Prostate gland (tissue), 2 donors: ENCODE data around the gene LYSMD2. TPM values are rescaled to one million over a fixed set of nuclear protein-coding genes. Genes with fewer than 3 reads are reported as not detected.

Experiments used
- DNase-seq: peaks from one replicate; pipeline ENCODE4 v3.0.0-alpha.2; 2019; ENCODE audit warnings: low spot score
- H3K27ac ChIP-seq, 2 donors: fragments of 200-600 bp; sonication (generic); 2 replicates each; pipeline ENCODE4 v1.5.1; 2017 to 2019
- H3K27me3 ChIP-seq: fragments of 200-600 bp; sonication (generic); replicated peaks from 2 replicates; pipeline ENCODE4 v1.5.1; 2019; ENCODE audit not compliant: insufficient read depth
- H3K36me3 ChIP-seq, 2 donors: fragments of 200-600 bp; sonication (generic); 1 replicate in 1 of 2; 2 replicates in 1 of 2; pipeline versions ENCODE4 v1.5.1 to v1.8.1; 2017 to 2019
- H3K4me1 ChIP-seq: fragments of 200-600 bp; sonication (generic); replicated peaks from 2 replicates; pipeline ENCODE4 v1.5.1; 2019
- H3K4me3 ChIP-seq, 2 donors: fragments of 200-600 bp; sonication (generic); 2 replicates each; pipeline ENCODE4 v1.5.1; 2017 to 2019
- H3K9me3 ChIP-seq: fragments of 200-600 bp; sonication (generic); 2 replicates; pipeline ENCODE4 v1.5.1; 2017
- POLR2A ChIP-seq: fragments of 450-650 bp; IDR thresholded peaks from one replicate; pipeline ENCODE4 v1.6.1; 2016; ENCODE audit warnings: antibody characterized with exemption, mild to moderate bottlenecking
- POLR2AphosphoS5 ChIP-seq: sonication (generic); formaldehyde crosslinking; IDR thresholded peaks from one replicate; pipeline ENCODE4 v1.6.1; 2017; ENCODE audit warnings: antibody characterized with exemption
- WGBS: methylation state at CpG from one replicate; pipeline ENCODE4 v1.1.5; 2018; 5-methylcytosine and 5-hydroxymethylcytosine counted together
- intact Hi-C: fragments of 100-400 bp; cut with DNase I; formaldehyde crosslinking; loops from one replicate; pipeline ENCODE4 v1.14.2; 2022
- total RNA-seq, 2 donors: library from RNA; depleted of rRNA; stranded (reverse); fragments of >200 nt; gene quantifications; one replicate each; pipeline ENCODE4 v1.1.0, GENCODE V29; 2016
- TF ChIP-seq, protein P1 (sequence below), 4 experiments: fragments of 200-600 bp in 2 of 4; fragments of 450-650 bp in 2 of 4; sonication (generic) in 2 of 4; IDR thresholded peaks; 1 replicate in 3 of 4; 2 replicates in 1 of 4; pipeline ENCODE4 v1.5.1; 2016 to 2019; ENCODE audit warnings: antibody characterized with exemption in 4 of 4, mild to moderate bottlenecking in 2 of 4, moderate library complexity in 2 of 4

The LYSMD2 gene
- total RNA-seq, 2 donors from 2014 or later = 15.0 to 29.9 TPM

DNA sequence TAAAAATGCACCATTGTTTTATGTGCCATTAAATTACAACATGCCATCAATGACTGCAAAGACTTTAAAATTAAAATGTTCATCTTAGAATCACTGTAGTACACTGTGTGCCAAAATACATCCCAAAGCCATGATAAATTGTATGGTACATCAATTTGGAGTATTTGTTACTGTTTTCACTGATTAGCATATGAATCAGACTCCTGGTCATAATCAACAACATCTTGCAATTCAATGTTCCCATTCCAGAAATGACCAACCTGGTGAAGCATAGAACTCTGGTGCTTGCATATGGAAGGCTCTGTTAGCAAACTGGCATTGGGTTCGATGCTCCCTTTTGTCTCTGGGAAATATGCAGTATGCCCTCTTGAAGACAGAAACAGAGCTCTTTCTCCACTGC lies 22.5 kb downstream of the LYSMD2 start:
- intact Hi-C loops = no loop called here
- TF ChIP-seq POLR2A = no peak
- TF ChIP-seq POLR2AphosphoS5 = no peak
- TF ChIP-seq, protein P1, sequence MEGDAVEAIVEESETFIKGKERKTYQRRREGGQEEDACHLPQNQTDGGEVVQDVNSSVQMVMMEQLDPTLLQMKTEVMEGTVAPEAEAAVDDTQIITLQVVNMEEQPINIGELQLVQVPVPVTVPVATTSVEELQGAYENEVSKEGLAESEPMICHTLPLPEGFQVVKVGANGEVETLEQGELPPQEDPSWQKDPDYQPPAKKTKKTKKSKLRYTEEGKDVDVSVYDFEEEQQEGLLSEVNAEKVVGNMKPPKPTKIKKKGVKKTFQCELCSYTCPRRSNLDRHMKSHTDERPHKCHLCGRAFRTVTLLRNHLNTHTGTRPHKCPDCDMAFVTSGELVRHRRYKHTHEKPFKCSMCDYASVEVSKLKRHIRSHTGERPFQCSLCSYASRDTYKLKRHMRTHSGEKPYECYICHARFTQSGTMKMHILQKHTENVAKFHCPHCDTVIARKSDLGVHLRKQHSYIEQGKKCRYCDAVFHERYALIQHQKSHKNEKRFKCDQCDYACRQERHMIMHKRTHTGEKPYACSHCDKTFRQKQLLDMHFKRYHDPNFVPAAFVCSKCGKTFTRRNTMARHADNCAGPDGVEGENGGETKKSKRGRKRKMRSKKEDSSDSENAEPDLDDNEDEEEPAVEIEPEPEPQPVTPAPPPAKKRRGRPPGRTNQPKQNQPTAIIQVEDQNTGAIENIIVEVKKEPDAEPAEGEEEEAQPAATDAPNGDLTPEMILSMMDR (IDR thresholded peaks at IDR 0.05) = no peak

DNA sequence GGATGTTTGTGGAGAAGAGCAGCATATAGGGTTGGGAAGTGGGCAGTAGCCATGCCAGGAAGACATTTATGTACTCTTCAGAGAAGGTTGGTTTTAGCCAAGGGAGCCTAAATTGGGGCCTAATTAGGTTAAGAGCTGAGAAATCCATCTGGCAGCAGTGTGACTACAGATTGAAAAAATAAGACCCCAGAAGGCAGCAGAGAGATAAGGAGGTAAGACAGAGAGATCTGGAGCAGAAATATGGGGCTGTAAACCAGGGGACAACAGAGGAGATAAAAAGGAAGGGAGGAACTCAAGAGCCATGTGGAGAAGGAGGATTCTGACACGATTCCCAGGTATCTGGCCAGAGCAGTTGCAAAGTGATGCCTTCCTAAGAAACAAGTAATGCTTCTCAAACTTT lies 23.3 kb downstream of the LYSMD2 start:
- TF ChIP-seq POLR2A (no peak), POLR2AphosphoS5 (no peak)
- TF ChIP-seq, protein P1 (IDR thresholded peaks at IDR 0.05) = no peak
- H3K36me3 ChIP-seq = no peaks in the 10 kb centered on the region
- no peaks in the 10 kb centered on the region for H3K4me1 ChIP-seq
- WGBS = 63% methylated on average over 1 of the region's 1 CpG
- H3K27ac ChIP-seq = no peak overlapping the region
- H3K27me3 ChIP-seq = no peaks in the 10 kb centered on the region
- H3K4me3 ChIP-seq = no peak overlapping the region
- intact Hi-C loops = no loop called here
- no peaks in the 10 kb centered on the region for H3K9me3 ChIP-seq
- no peak for DNase-seq

More for the DNA sequence above, 22.5 kb downstream of the LYSMD2 start:
- Histone ChIP-seq H3K9me3 (no peaks in the 10 kb centered on the region), H3K4me3 (no peak overlapping the region), H3K36me3 (no peaks in the 10 kb centered on the region), H3K27ac (no peak overlapping the region), H3K27me3 (no peaks in the 10 kb centered on the region), H3K4me1 (no peaks in the 10 kb centered on the region)
- no peak for DNase-seq
- WGBS = 95% methylated on average over 1 of the region's 1 CpG

DNA sequence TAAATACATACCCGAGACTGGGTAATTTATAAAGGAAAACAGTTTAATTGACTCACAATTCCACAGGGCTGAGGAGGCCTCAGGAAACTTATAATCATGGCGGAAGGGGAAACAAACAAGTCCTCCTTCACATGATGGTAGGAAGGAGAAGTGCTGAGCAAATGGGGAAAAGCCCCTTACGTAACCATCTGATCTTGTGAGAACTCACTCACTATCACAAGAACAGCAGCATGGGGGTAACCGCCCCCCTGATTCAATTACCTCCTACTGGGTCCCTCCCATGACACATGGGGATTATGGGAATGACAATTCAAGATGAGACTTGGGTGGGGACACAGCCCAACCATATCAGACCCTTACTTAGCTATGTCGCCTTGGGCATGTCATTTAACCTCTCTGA lies 28.4 kb downstream of the LYSMD2 start:
- Histone ChIP-seq H3K36me3 (no peaks in the 10 kb centered on the region), H3K9me3 (no peaks in the 10 kb centered on the region), H3K4me1 (no peaks in the 10 kb centered on the region), H3K4me3 (no peak overlapping the region), H3K27ac (peak overlapping the region in 1 of 2 donors; percentile 65), H3K27me3 (no peaks in the 10 kb centered on the region)
- TF ChIP-seq POLR2AphosphoS5 (no peak), POLR2A (no peak)
- TF ChIP-seq, protein P1 (IDR thresholded peaks at IDR 0.05) = no peak
- intact Hi-C loops = no loop called here
- DNase-seq = no peak
- WGBS = 83% methylated on average over 5 of the region's 5 CpGs

DNA sequence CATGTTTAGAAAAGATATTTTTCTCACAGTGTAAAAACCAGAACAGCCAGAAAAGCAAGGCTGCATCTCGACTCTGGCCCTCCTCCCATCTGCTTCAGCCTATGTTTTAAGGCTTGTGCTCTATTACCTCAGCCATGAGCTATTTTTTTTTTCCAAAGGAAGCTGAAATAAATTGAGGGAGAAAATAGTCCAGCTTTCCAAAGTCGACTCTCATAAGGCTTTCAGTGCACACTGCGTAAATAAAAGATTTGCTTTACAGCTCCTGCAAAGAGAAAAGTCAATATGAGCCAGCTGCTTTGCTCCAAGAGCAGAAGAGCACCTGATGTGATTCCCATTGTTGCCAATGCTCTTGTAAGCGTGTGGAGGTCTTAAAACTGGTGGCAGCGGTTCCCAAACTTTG lies 29.4 kb downstream of the LYSMD2 start:
- H3K4me1 ChIP-seq = no peaks in the 10 kb centered on the region
- no peaks in the 10 kb centered on the region for H3K36me3 ChIP-seq
- WGBS = 11% methylated on average over 5 of the region's 5 CpGs
- TF ChIP-seq POLR2A (no peak), POLR2AphosphoS5 (peak; percentile 53)
- TF ChIP-seq, protein P1 (IDR thresholded peaks at IDR 0.05) = no peak
- H3K4me3 ChIP-seq = peak overlapping the region in 1 of 2 donors; percentile 19
- peak overlapping the region; percentile 47 to 65 for H3K27ac ChIP-seq
- DNase-seq = peak; percentile 22
- intact Hi-C loops = no loop called here
- no peaks in the 10 kb centered on the region for H3K9me3 ChIP-seq
- H3K27me3 ChIP-seq = no peaks in the 10 kb centered on the region

DNA sequence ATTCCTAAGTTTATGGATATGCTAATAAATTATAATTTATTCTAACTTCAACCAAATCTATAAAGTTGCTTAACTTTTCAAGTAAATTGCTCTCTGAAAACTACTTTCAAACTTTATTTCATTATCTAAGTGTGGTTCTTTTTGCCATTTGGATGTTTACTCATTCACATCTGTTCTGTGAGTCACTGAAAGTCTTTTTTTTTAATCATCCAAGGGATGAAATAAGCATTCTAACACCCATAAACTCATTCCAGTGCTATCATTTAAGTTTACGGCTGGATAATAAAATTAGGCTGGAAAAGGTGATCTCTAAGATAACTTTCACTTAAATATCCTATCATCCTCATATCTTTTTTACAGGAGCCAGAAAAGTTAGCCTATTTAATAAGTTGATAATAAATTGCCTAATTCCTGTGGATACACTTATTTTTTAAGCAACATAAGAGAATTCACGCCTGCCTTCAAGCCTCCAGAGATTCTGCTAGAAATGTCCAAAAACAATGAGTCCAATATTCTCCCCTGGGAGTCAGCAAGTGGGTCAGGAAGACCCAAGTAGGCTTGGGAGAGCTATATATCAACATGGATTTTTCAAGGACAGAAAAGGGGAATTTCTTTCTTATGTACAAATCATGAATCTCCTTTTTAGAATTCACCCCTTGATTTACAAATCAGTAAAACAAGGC lies 30.4 kb downstream of the LYSMD2 start:
- no peaks in the 10 kb centered on the region for H3K9me3 ChIP-seq
- no peaks in the 10 kb centered on the region for H3K36me3 ChIP-seq
- intact Hi-C loops = no loop called here
- no peaks in the 10 kb centered on the region for H3K4me1 ChIP-seq
- DNase-seq = no peak
- WGBS = 73% methylated on average over 2 of the region's 2 CpGs
- no peak overlapping the region for H3K4me3 ChIP-seq
- H3K27ac ChIP-seq = no peak overlapping the region
- no peaks in the 10 kb centered on the region for H3K27me3 ChIP-seq
- TF ChIP-seq, protein P1 (IDR thresholded peaks at IDR 0.05) = no peak
- TF ChIP-seq POLR2AphosphoS5 = no peak
- no peak for TF ChIP-seq POLR2A
